OCI-LY1 (cell line): ENCODE measurements around the gene BTBD10.

Experiments used
- H2AFZ ChIP-seq: fragments of 200-600 bp; sonication (generic), shearing (Covaris generic); 2 replicates; pipeline ENCODE4 v1.6.0; 2014; ENCODE audit warnings: antibody characterized with exemption, mild to moderate bottlenecking, low read length
- H3F3A ChIP-seq: fragments of 200-600 bp; sonication (generic), shearing (Covaris generic); 2 replicates; pipeline ENCODE4 v1.6.0; 2014; ENCODE audit warnings: mild to moderate bottlenecking, antibody characterized with exemption, low read length, moderate library complexity; ENCODE audit not compliant: insufficient read depth
- H3K27ac ChIP-seq: fragments of 200-600 bp; sonication (generic); 2 replicates; pipeline ENCODE4 v1.5.1; 2014; ENCODE audit warnings: low read length, mixed run types, mild to moderate bottlenecking, low read depth; ENCODE audit not compliant: poor library complexity, severe bottlenecking
- H3K27me3 ChIP-seq: fragments of 200-600 bp; sonication (generic); 2 replicates; pipeline ENCODE4 v1.6.0; 2014; ENCODE audit warnings: antibody characterized with exemption, mild to moderate bottlenecking, low read length, moderate library complexity; ENCODE audit not compliant: insufficient read depth
- H3K36me3 ChIP-seq: fragments of 200-600 bp; sonication (generic); 2 replicates; pipeline ENCODE4 v1.6.1; 2014; ENCODE audit warnings: mild to moderate bottlenecking, antibody characterized with exemption, low read length, moderate library complexity, mixed read lengths; ENCODE audit not compliant: insufficient read depth
- H3K4me1 ChIP-seq: fragments of 200-600 bp; sonication (generic); 2 replicates; pipeline ENCODE4 v1.5.1; 2014; ENCODE audit warnings: mild to moderate bottlenecking, low read length, moderate library complexity; ENCODE audit not compliant: insufficient read depth, severe bottlenecking
- H3K4me2 ChIP-seq: fragments of 200-600 bp; sonication (generic), shearing (Covaris generic); 2 replicates; pipeline ENCODE4 v1.6.1; 2014; ENCODE audit warnings: low read length
- H3K4me3 ChIP-seq: fragments of 200-600 bp; sonication (generic); 2 replicates; pipeline ENCODE4 v1.5.1; 2014; ENCODE audit warnings: low read length, low read depth, mild to moderate bottlenecking, mixed read lengths; ENCODE audit not compliant: poor library complexity, severe bottlenecking
- H3K79me2 ChIP-seq: fragments of 200-600 bp; shearing (Covaris generic); 2 replicates; pipeline ENCODE4 v1.6.1; 2016; ENCODE audit warnings: mixed run types, low read length, mixed read lengths; ENCODE audit not compliant: insufficient read depth
- H3K9ac ChIP-seq: fragments of 200-600 bp; sonication (generic), shearing (Covaris generic); 2 replicates; pipeline ENCODE4 v1.6.1; 2014; ENCODE audit warnings: mild to moderate bottlenecking, low read length, mixed read lengths
- H3K9me2 ChIP-seq: fragments of 200-600 bp; sonication (generic), shearing (Covaris generic); 2 replicates; pipeline ENCODE4 v1.6.1; 2014; ENCODE audit warnings: low read depth, mild to moderate bottlenecking, low read length, mixed read lengths
- H3K9me3 ChIP-seq: fragments of 200-600 bp; shearing (Covaris generic); 2 replicates; pipeline ENCODE4 v1.6.1; 2014; ENCODE audit warnings: low read length, mixed read lengths
- H4K20me1 ChIP-seq: fragments of 200-600 bp; sonication (generic), shearing (Covaris generic); 2 replicates; pipeline ENCODE4 v1.6.0; 2016; ENCODE audit warnings: mild to moderate bottlenecking, low read length; ENCODE audit not compliant: insufficient read depth
- EZH2 ChIP-seq: fragments of 200-600 bp; sonication (generic), shearing (Covaris generic); IDR thresholded peaks from 2 replicates; pipeline ENCODE4 v1.8.0; 2017; ENCODE audit warnings: borderline replicate concordance, mixed run types, mild to moderate bottlenecking, antibody characterized with exemption, low read length, moderate library complexity, mixed read lengths
- TF ChIP-seq, protein P1 (sequence below): fragments of 200-600 bp; sonication (generic), shearing (Covaris generic); IDR thresholded peaks from 2 replicates; pipeline ENCODE4 v1.5.1; 2017; ENCODE audit warnings: mild to moderate bottlenecking, antibody characterized with exemption, low read length, moderate library complexity, mixed read lengths

The BTBD10 gene

DNA sequence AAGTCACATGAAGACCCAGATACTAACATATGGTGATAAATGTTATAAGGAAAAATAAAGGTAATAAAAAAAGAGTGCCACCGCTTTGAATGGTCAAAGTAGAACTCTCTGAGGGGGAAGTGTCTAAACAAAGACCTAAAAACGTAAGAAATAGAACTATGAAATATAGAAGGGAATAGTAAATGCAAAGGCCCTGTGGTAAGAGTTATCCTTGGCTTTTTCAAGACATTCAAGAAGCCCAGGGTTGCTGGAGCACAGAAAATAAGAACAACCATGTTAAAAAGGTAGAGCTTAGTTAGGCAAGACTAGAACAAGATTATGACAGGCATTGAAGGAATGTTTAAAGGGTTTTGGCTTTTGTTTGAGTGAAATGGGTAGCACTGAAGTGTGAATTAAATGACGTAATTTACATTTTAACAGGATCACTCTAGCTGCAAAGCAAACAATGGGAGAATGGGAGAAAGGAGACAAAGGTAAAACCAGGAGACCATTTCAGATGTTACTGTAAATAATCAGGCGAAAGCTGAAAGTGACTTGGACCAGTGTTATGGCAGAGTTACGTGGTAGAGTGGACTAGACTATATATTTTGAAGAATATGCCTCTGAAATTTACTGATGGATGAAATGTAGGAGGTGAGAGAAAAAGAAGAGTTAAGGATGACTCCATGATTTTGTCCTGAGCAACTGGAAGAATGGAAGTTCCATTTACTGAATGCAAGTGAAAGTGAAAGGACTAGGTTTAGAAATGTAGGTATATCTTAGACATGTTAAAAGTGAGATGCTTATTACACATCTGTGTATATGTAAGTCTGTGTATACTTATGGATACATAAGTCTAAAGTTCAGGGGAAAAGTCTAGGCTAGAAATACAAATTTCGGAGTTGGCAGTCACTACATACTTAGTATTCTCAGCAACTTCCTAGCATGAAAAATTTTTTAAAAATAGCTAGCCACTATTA, 28.5 kb downstream of the BTBD10 start:
- H2AFZ ChIP-seq, result no peak overlapping the region
- no peak overlapping the region for H3K9ac ChIP-seq
- no peaks in the 10 kb centered on the region for H3K27me3 ChIP-seq
- no peak overlapping the region for H3K4me2 ChIP-seq
- no peaks in the 10 kb centered on the region for H3K4me1 ChIP-seq
- TF ChIP-seq EZH2, result no peak
- TF ChIP-seq, protein P1, sequence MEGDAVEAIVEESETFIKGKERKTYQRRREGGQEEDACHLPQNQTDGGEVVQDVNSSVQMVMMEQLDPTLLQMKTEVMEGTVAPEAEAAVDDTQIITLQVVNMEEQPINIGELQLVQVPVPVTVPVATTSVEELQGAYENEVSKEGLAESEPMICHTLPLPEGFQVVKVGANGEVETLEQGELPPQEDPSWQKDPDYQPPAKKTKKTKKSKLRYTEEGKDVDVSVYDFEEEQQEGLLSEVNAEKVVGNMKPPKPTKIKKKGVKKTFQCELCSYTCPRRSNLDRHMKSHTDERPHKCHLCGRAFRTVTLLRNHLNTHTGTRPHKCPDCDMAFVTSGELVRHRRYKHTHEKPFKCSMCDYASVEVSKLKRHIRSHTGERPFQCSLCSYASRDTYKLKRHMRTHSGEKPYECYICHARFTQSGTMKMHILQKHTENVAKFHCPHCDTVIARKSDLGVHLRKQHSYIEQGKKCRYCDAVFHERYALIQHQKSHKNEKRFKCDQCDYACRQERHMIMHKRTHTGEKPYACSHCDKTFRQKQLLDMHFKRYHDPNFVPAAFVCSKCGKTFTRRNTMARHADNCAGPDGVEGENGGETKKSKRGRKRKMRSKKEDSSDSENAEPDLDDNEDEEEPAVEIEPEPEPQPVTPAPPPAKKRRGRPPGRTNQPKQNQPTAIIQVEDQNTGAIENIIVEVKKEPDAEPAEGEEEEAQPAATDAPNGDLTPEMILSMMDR, result no peak
- H3K36me3 ChIP-seq, result no peaks in the 10 kb centered on the region
- peaks cover 5% of the 10 kb centered on the region; the same call in 1 of the 2 replicates for H3K79me2 ChIP-seq
- no peaks in the 10 kb centered on the region for H3K9me2 ChIP-seq
- H3F3A ChIP-seq, result 0 out of 2 replicates have a peak, but pooled peaks cover 2% of the 10 kb centered on the region
- H4K20me1 ChIP-seq, result no peaks in the 10 kb centered on the region
- H3K9me3 ChIP-seq, result no peaks in the 10 kb centered on the region; the same call in 1 of the 2 replicates
- H3K27ac ChIP-seq, result no peak overlapping the region
- no peak overlapping the region for H3K4me3 ChIP-seq

DNA sequence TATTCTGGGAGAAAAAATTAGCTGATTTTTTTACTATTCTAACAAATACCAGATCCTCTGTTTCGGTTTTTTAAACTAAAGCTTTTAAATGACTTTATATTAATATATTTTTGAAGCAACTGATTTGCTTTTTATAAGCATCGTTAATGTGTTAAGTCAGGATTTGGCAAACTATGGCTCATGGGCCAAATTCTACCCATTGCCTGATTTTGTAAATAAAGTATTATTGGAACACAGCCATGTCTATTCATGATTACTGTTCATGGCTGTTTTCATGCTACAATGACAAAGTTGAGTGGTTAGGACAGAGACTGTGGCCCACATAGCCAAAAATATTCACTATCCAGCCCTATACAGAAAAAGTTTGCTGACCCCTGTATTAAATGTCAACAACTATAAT, 29.6 kb downstream of the BTBD10 start:
- no peak overlapping the region for H3K4me3 ChIP-seq
- H3K36me3 ChIP-seq, result no peaks in the 10 kb centered on the region
- H3K27ac ChIP-seq, result no peak overlapping the region
- no peaks in the 10 kb centered on the region for H3K27me3 ChIP-seq
- H3F3A ChIP-seq, result no peaks in the 10 kb centered on the region
- H3K9me2 ChIP-seq, result no peaks in the 10 kb centered on the region
- TF ChIP-seq EZH2, result no peak
- TF ChIP-seq, protein P1, result no peak
- H4K20me1 ChIP-seq, result no peaks in the 10 kb centered on the region
- H3K79me2 ChIP-seq, result no peaks in the 10 kb centered on the region; the same call in 1 of the 2 replicates
- no peaks in the 10 kb centered on the region; the same call in 1 of the 2 replicates for H3K9me3 ChIP-seq
- no peaks in the 10 kb centered on the region for H3K4me1 ChIP-seq
- no peak overlapping the region for H2AFZ ChIP-seq
- no peak overlapping the region for H3K4me2 ChIP-seq
- no peak overlapping the region for H3K9ac ChIP-seq

DNA sequence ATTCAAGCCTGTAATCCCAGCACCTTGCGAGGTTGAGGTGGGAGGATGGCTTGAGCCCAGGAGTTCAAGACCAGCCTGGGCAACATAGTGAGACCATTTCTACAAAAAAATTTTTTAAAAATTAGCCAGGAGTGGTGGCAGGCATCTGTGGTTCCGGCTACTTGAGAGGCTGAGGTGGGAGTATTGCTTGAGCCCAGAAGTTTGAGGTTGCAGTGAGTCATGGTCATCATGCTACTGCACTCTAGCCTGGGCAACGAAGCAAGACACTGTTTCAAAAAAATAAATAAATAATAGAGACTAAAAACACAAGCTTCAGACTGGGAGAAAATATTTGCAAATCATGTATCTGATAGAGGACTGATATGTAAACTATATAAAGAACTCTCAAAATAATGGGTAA, 33.2 kb downstream of the BTBD10 start:
- no peak overlapping the region for H2AFZ ChIP-seq
- no peaks in the 10 kb centered on the region for H3F3A ChIP-seq
- H3K9ac ChIP-seq, result no peak overlapping the region
- peaks cover 8% of the 10 kb centered on the region for H3K9me3 ChIP-seq
- H3K79me2 ChIP-seq, result peaks cover 11% of the 10 kb centered on the region
- H3K4me2 ChIP-seq, result no peak overlapping the region
- TF ChIP-seq, protein P1, result no peak
- no peak for TF ChIP-seq EZH2
- H3K36me3 ChIP-seq, result no peaks in the 10 kb centered on the region
- no peaks in the 10 kb centered on the region for H4K20me1 ChIP-seq
- H3K4me3 ChIP-seq, result no peak overlapping the region
- H3K27ac ChIP-seq, result no peak overlapping the region
- no peaks in the 10 kb centered on the region for H3K9me2 ChIP-seq
- no peaks in the 10 kb centered on the region for H3K4me1 ChIP-seq
- no peaks in the 10 kb centered on the region for H3K27me3 ChIP-seq
